Large intestine (tissue), 3 donors: ENCODE measurements around the gene LRRC52. TPM values are rescaled to one million over a fixed set of nuclear protein-coding genes. Genes with fewer than 3 reads are reported as not detected.
"Not testable (repeated sequence)": the region's sequence is repeated elsewhere in the genome, so short reads cannot be mapped to it uniquely, and the experiment has no call there.

Source experiments
- DNase-seq, 2 donors: peaks; one replicate each; pipeline versions ENCODE4 v3.0.0 to v3.0.0-alpha.2; 2013
- H3K27ac ChIP-seq: one replicate; pipeline ENCODE4 v1.5.1; 2013; ENCODE audit warnings: low read length
- H3K27me3 ChIP-seq: 2 replicates; pipeline ENCODE4 v1.6.1; 2013; ENCODE audit warnings: low read length; ENCODE audit not compliant: control insufficient read depth, insufficient read depth
- H3K36me3 ChIP-seq: 2 replicates; pipeline ENCODE4 v1.6.1; 2013; ENCODE audit warnings: low read length; ENCODE audit not compliant: control insufficient read depth, insufficient read depth
- H3K4me1 ChIP-seq: one replicate; pipeline ENCODE4 v1.6.1; 2013; ENCODE audit warnings: low read length; ENCODE audit not compliant: control insufficient read depth, insufficient read depth
- H3K4me3 ChIP-seq: one replicate; pipeline ENCODE4 v1.5.1; 2013; ENCODE audit warnings: low read length
- H3K9me3 ChIP-seq: one replicate; pipeline ENCODE4 v1.6.1; 2013; ENCODE audit warnings: mild to moderate bottlenecking, low read depth, low read length, moderate library complexity; ENCODE audit not compliant: control insufficient read depth
- WGBS: methylation state at CpG from one replicate; pipeline ENCODE4 v1.1.5; 2013; ENCODE audit warnings: low lambda C conversion rate; ENCODE audit not compliant: insufficient coverage; 5-methylcytosine and 5-hydroxymethylcytosine counted together
- polyA plus RNA-seq: library from polyadenylated mRNA; unstranded; fragments of 120-200 nt; gene quantifications from one replicate; pipeline ENCODE4 v1.2.1, GENCODE V29; 2013

LRRC52 gene
- polyA plus RNA-seq, 1 donor, result not detected

GRCh38 chr1:165603810-165604209, 60.0 kb downstream of the LRRC52 start:
- Histone ChIP-seq H3K9me3 (no peaks in the 10 kb centered on the region), H3K36me3 (no peaks in the 10 kb centered on the region), H3K27me3 (no peaks in the 10 kb centered on the region), H3K4me1 (peaks cover 2% of the 10 kb centered on the region), H3K27ac (no peak overlapping the region), H3K4me3 (no peak overlapping the region)
- no CpG with 5 or more reads among the region's 2 CpGs for WGBS
- no peak for DNase-seq

- Histone ChIP-seq H3K4me1 (peaks cover 2% of the 10 kb centered on the region), H3K9me3 (no peaks in the 10 kb centered on the region), H3K27ac (no peak overlapping the region), H3K36me3 (no peaks in the 10 kb centered on the region), H3K27me3 (no peaks in the 10 kb centered on the region), H3K4me3 (no peak overlapping the region)
- WGBS, result no CpG with 5 or more reads among the region's 4 CpGs
- DNase-seq, result no peak
Measured at GRCh38 chr1:165605246-165605645, 61.4 kb downstream of the LRRC52 start.

GRCh38 chr1:165606676-165607075, 62.9 kb downstream of the LRRC52 start:
- not testable (repeated sequence) for H3K4me3 ChIP-seq, H3K27me3 ChIP-seq, H3K4me1 ChIP-seq, DNase-seq, H3K9me3 ChIP-seq, H3K36me3 ChIP-seq, H3K27ac ChIP-seq
- no CpG with 5 or more reads among the region's 12 CpGs for WGBS

- Histone ChIP-seq H3K9me3 (no peaks in the 10 kb centered on the region), H3K4me1 (no peaks in the 10 kb centered on the region), H3K27me3 (no peaks in the 10 kb centered on the region), H3K36me3 (no peaks in the 10 kb centered on the region), H3K27ac (no peak overlapping the region), H3K4me3 (no peak overlapping the region)
- DNase-seq, result no peak
- no CpG with 5 or more reads among the region's 1 CpG for WGBS
Measured at GRCh38 chr1:165610866-165611265, 67.1 kb downstream of the LRRC52 start.

- no peak for DNase-seq
- WGBS, result 100% methylated on average over 1 of the region's 3 CpGs
- no peaks in the 10 kb centered on the region for H3K36me3 ChIP-seq
- H3K27ac ChIP-seq, result no peak overlapping the region
- no peaks in the 10 kb centered on the region for H3K27me3 ChIP-seq
- no peaks in the 10 kb centered on the region for H3K4me1 ChIP-seq
- no peak overlapping the region for H3K4me3 ChIP-seq
- no peaks in the 10 kb centered on the region for H3K9me3 ChIP-seq
Measured at GRCh38 chr1:165612062-165612461, 68.3 kb downstream of the LRRC52 start.

Other genes with a start within 250 kb of the LRRC52 start
- gene LMX1A, start 187.3 kb upstream of the LRRC52 start, polyA plus RNA-seq, result 1.3 TPM
- 1.5 TPM for gene RXRG, start 98.9 kb upstream of the LRRC52 start, polyA plus RNA-seq
- 148 TPM for gene MGST3, start 87.2 kb downstream of the LRRC52 start, polyA plus RNA-seq
- 66.6 TPM for gene ALDH9A1, start 154.6 kb downstream of the LRRC52 start, polyA plus RNA-seq
- gene TMCO1, start 224.9 kb downstream of the LRRC52 start, polyA plus RNA-seq, result 116 TPM